SK-N-SH treated with all-trans-retinoic acid at 6 μM for 48 hours (cell line): ENCODE data around the gene HIRA.

ENCODE experiments used
- ATAC-seq: fragments of 200-7000 bp; cut with Tn5 transposase; 3 replicates; pipeline ENCODE4 v1.9.1; 2020; ENCODE audit warnings: mild to moderate bottlenecking, moderate library complexity
- ARNTL ChIP-seq: fragments of 450-650 bp; formaldehyde crosslinking; IDR thresholded peaks from 2 replicates; pipeline ENCODE4 v1.5.0; 2020; ENCODE audit warnings: low read depth, mild to moderate bottlenecking, moderate library complexity, borderline replicate concordance
- BACH2 ChIP-seq: fragments of 250-450 bp; sonication (Bioruptor Pico); IDR thresholded peaks from 2 replicates; pipeline ENCODE4 v1.9.0; 2021; ENCODE audit warnings: mild to moderate bottlenecking, borderline replicate concordance
- CREB5 ChIP-seq: fragments of 250-450 bp; sonication (Bioruptor Pico); IDR thresholded peaks from 2 replicates; pipeline ENCODE4 v1.5.1; 2020; ENCODE audit warnings: low read depth, mild to moderate bottlenecking, moderate library complexity
- CSDC2 ChIP-seq: fragments of 250-450 bp; sonication (Bioruptor Pico); IDR thresholded peaks from 2 replicates; pipeline ENCODE4 v1.5.0; 2020; ENCODE audit warnings: mild to moderate bottlenecking, moderate library complexity
- ESRRG ChIP-seq: fragments of 250-450 bp; sonication (Bioruptor Pico); IDR thresholded peaks from 2 replicates; pipeline ENCODE4 v1.6.1; 2021; ENCODE audit warnings: mild to moderate bottlenecking
- ISL1 ChIP-seq: fragments of 250-450 bp; sonication (Bioruptor Pico); IDR thresholded peaks from 2 replicates; pipeline ENCODE4 v2.1.2; 2022; ENCODE audit warnings: mild to moderate bottlenecking, moderate library complexity
- OSR1 ChIP-seq: fragments of 250-450 bp; sonication (Bioruptor Pico); IDR thresholded peaks from 2 replicates; pipeline ENCODE4 v1.8.0; 2022; ENCODE audit warnings: moderate library complexity, mild to moderate bottlenecking, inconsistent platforms
- PATZ1 ChIP-seq: fragments of 250-450 bp; sonication (Bioruptor Pico); IDR thresholded peaks from 2 replicates; pipeline ENCODE4 v1.8.0; 2020; ENCODE audit warnings: mild to moderate bottlenecking, moderate library complexity, borderline replicate concordance
- POU6F1 ChIP-seq: fragments of 250-450 bp; sonication (Bioruptor Pico); IDR thresholded peaks from 2 replicates; pipeline ENCODE4 v1.8.0; 2021; ENCODE audit warnings: low read depth, mild to moderate bottlenecking, moderate library complexity, borderline replicate concordance
- PPARA ChIP-seq: fragments of 250-450 bp; sonication (Bioruptor Pico); IDR thresholded peaks from 2 replicates; pipeline ENCODE4 v1.5.0; 2020; ENCODE audit warnings: mild to moderate bottlenecking, borderline replicate concordance
- RARB ChIP-seq: fragments of 250-450 bp; sonication (Bioruptor Pico); IDR thresholded peaks from 2 replicates; pipeline ENCODE4 v1.8.0; 2021; ENCODE audit warnings: mild to moderate bottlenecking, moderate library complexity
- TCF4 ChIP-seq: fragments of 250-450 bp; sonication (Bioruptor Pico); IDR thresholded peaks from 2 replicates; pipeline ENCODE4 v1.8.0; 2021; ENCODE audit warnings: mild to moderate bottlenecking, moderate library complexity, borderline replicate concordance
- TSHZ2 ChIP-seq: fragments of 250-450 bp; sonication (Bioruptor Pico); IDR thresholded peaks from 2 replicates; pipeline ENCODE4 v1.5.0; 2020; ENCODE audit warnings: mild to moderate bottlenecking, moderate library complexity
- ZC3H10 ChIP-seq: fragments of 250-450 bp; sonication (Bioruptor Pico); IDR thresholded peaks from 2 replicates; pipeline ENCODE4 v1.5.1; 2021; ENCODE audit warnings: mild to moderate bottlenecking, moderate library complexity
- ZFP30 ChIP-seq: fragments of 450-650 bp; formaldehyde crosslinking; IDR thresholded peaks from 2 replicates; pipeline ENCODE4 v1.5.0; 2022; ENCODE audit warnings: mild to moderate bottlenecking, moderate library complexity
- ZNF565 ChIP-seq: fragments of 450-650 bp; formaldehyde crosslinking; conservative IDR thresholded peaks from 2 replicates; pipeline ENCODE4 v1.5.0; 2020; ENCODE audit warnings: low read depth, mild to moderate bottlenecking, moderate library complexity
- ZNF70 ChIP-seq: fragments of 450-650 bp; formaldehyde crosslinking; IDR thresholded peaks from 2 replicates; pipeline ENCODE4 v1.5.0; 2020; ENCODE audit warnings: mild to moderate bottlenecking, moderate library complexity
- ZNF8 ChIP-seq: fragments of 450-650 bp; formaldehyde crosslinking; IDR thresholded peaks from 2 replicates; pipeline ENCODE4 v1.5.0; 2020; ENCODE audit warnings: mild to moderate bottlenecking, moderate library complexity

HIRA gene

GRCh38 chr22:19304547-19304946 lies 127.0 kb downstream of the HIRA start:
- TF ChIP-seq TSHZ2 (CRISPR knock-in tag) (no peak), TCF4 (CRISPR knock-in tag) (no peak), POU6F1 (CRISPR knock-in tag) (no peak), PPARA (CRISPR knock-in tag) (no peak), ZNF565 (no peak)
- no peak for ATAC-seq

GRCh38 chr22:19303785-19304184 lies 127.7 kb downstream of the HIRA start:
- ATAC-seq = no peak
- TF ChIP-seq PATZ1 (CRISPR knock-in tag) = no peak
- TF ChIP-seq POU6F1 (CRISPR knock-in tag) = no peak
- TF ChIP-seq ZFP30 (CRISPR knock-in tag) = no peak

GRCh38 chr22:19295733-19296132 lies 135.8 kb downstream of the HIRA start:
- ATAC-seq = no peak
- TF ChIP-seq TSHZ2 (CRISPR knock-in tag) (no peak), CREB5 (CRISPR knock-in tag) (no peak), ZC3H10 (CRISPR knock-in tag) (no peak), BACH2 (CRISPR knock-in tag) (no peak), ZNF565 (no peak), OSR1 (CRISPR knock-in tag) (no peak), ESRRG (CRISPR knock-in tag) (no peak), PPARA (CRISPR knock-in tag) (no peak), ISL1 (CRISPR knock-in tag) (no peak)

- no peak for ATAC-seq
- TF ChIP-seq PATZ1 (CRISPR knock-in tag) (no peak), CSDC2 (CRISPR knock-in tag) (no peak), TCF4 (CRISPR knock-in tag) (no peak), ARNTL (CRISPR knock-in tag) (no peak), ESRRG (CRISPR knock-in tag) (no peak), ZNF565 (no peak), RARB (CRISPR knock-in tag) (no peak), OSR1 (CRISPR knock-in tag) (no peak), ZNF70 (CRISPR knock-in tag) (no peak), BACH2 (CRISPR knock-in tag) (no peak), ZNF8 (CRISPR knock-in tag) (no peak)
- TF ChIP-seq, all 23 proteins: peak for 0
Measured at GRCh38 chr22:19292458-19293230, 138.9 kb downstream of the HIRA start.
